HepG2 (cell line): ENCODE results near the gene VTI1B. TPM values are rescaled to one million over a fixed set of nuclear protein-coding genes. Genes with fewer than 3 reads are reported as not detected.

Experiments used
- ATAC-seq: fragments of 200-7000 bp; cut with Tn5 transposase; 3 replicates; pipeline ENCODE4 v1.9.1; 2020; ENCODE audit warnings: mild to moderate bottlenecking, moderate library complexity
- BruUV-seq: library from RNA; stranded (reverse); fragments of 400-500 nt; replicated peaks from 2 replicates; lab custom pipeline; 2021; lab: Mats Ljungman, UMichigan
- CTCF ChIA-PET: fragments of 300-600 bp; formaldehyde crosslinking; extraction: SDS; loops from one replicate; lab custom pipeline; 2021; ENCODE audit warnings: low total read pairs, inconsistent platforms, low intra/inter-chr PET ratio; lab: Yijun Ruan, JAX
- POLR2A ChIA-PET: fragments of 350-600 bp; sonication (Branson Sonifier 250); formaldehyde crosslinking; loops from one replicate; lab custom pipeline; 2020; ENCODE audit warnings: antibody characterized with exemption, inconsistent platforms; lab: Yijun Ruan, JAX
- DNase-seq: peaks from one replicate; pipeline ENCODE4 v3.0.0-alpha.2; 2015; ENCODE audit warnings: low spot score
- FAIRE-seq: peaks from 3 replicates; lab custom pipeline; 2011; peaks lifted over from hg19 to GRCh38; lab: Jason Lieb, UNC
- H2AFZ ChIP-seq: one replicate; pipeline ENCODE4 v1.6.1; 2011; ENCODE audit warnings: low read length, inconsistent platforms
- H3K27ac ChIP-seq: fragments of 300-600 bp; 3 replicates; pipeline ENCODE4 v1.8.0; 2011; ENCODE audit warnings: mixed run types, mild to moderate bottlenecking, mixed read lengths, low read length, inconsistent platforms; ENCODE audit not compliant: insufficient read depth; ENCODE audit errors: extremely low read length
- H3K27me3 ChIP-seq, 2 experiments: fragments of 200-600 bp in 1 of 2; 2 replicates in 1 of 2; 3 replicates in 1 of 2; pipeline versions ENCODE4 v1.6.0 to v1.8.0; 2011; ENCODE audit warnings: low read length in 2 of 2, mild to moderate bottlenecking in 2 of 2, moderate library complexity in 2 of 2, inconsistent platforms in 1 of 2; ENCODE audit not compliant: insufficient read depth in 2 of 2, control insufficient read depth in 1 of 2
- H3K36me3 ChIP-seq, 2 experiments: fragments of 200-600 bp in 1 of 2; replicated peaks in 1 of 2; 2 replicates in 1 of 2; 3 replicates in 1 of 2; pipeline versions ENCODE4 v1.5.1 to v1.8.0; 2011; ENCODE audit warnings: low read length in 2 of 2, inconsistent platforms in 1 of 2; ENCODE audit not compliant: insufficient read depth in 2 of 2, control insufficient read depth in 1 of 2
- H3K4me1 ChIP-seq: 2 replicates; pipeline ENCODE4 v1.5.1; 2012; ENCODE audit warnings: low read length, inconsistent platforms; ENCODE audit not compliant: insufficient read depth
- H3K4me2 ChIP-seq: 2 replicates; pipeline ENCODE4 v1.6.0; 2011; ENCODE audit warnings: low read depth, low read length, inconsistent platforms
- H3K4me3 ChIP-seq, 3 experiments: fragments of 200-600 bp in 1 of 3; sonication (generic), shearing (Covaris generic) in 1 of 3; replicated peaks in 1 of 3; 2 replicates each; pipeline ENCODE4 v1.5.1; 2011 to 2016; ENCODE audit warnings: low read length in 3 of 3, inconsistent platforms in 2 of 3, low read depth in 2 of 3, mild to moderate bottlenecking in 2 of 3, control low read depth in 1 of 3, mixed read lengths in 1 of 3; ENCODE audit not compliant: insufficient read depth in 1 of 3
- H3K79me2 ChIP-seq: one replicate; pipeline ENCODE4 v1.6.1; 2011; ENCODE audit warnings: low read length, inconsistent platforms; ENCODE audit not compliant: insufficient read depth
- H3K9ac ChIP-seq: 2 replicates; pipeline ENCODE4 v1.6.0; 2011; ENCODE audit warnings: mild to moderate bottlenecking, low read depth, low read length, inconsistent platforms; ENCODE audit not compliant: insufficient read depth
- H3K9me3 ChIP-seq: 2 replicates; pipeline ENCODE4 v1.5.1; 2012; ENCODE audit warnings: mild to moderate bottlenecking, low read length
- H4K20me1 ChIP-seq: 2 replicates; pipeline ENCODE4 v1.6.0; 2011; ENCODE audit warnings: inconsistent platforms, mild to moderate bottlenecking, low read length, moderate library complexity; ENCODE audit not compliant: insufficient read depth
- AFF4 ChIP-seq: sonication (generic); formaldehyde crosslinking; IDR thresholded peaks from 2 replicates; pipeline ENCODE4 v1.4.0; 2020; ENCODE audit warnings: missing genetic modification reagents
- AHDC1 ChIP-seq: sonication (generic); formaldehyde crosslinking; IDR thresholded peaks from 2 replicates; pipeline ENCODE4 v1.5.1; 2020; ENCODE audit warnings: mild to moderate bottlenecking, missing genetic modification reagents, borderline replicate concordance
- HOMEZ ChIP-seq: IDR thresholded peaks from 2 replicates; pipeline ENCODE4 v1.6.1; 2016; ENCODE audit warnings: low read depth
- MEF2D ChIP-seq: sonication (generic); formaldehyde crosslinking; IDR thresholded peaks from 2 replicates; pipeline ENCODE4 v1.5.1; 2020; ENCODE audit warnings: mild to moderate bottlenecking, missing genetic modification reagents
- SIN3A ChIP-seq: IDR thresholded peaks from 2 replicates; pipeline ENCODE4 v1.6.1; 2011; ENCODE audit warnings: low read depth, mild to moderate bottlenecking, control low read depth, low read length, borderline replicate concordance
- SMARCC2 ChIP-seq: fragments of 450-650 bp; IDR thresholded peaks from 2 replicates; pipeline ENCODE4 v1.6.1; 2017; ENCODE audit warnings: antibody characterized with exemption, mild to moderate bottlenecking
- YEATS4 ChIP-seq: sonication (generic); formaldehyde crosslinking; IDR thresholded peaks from 2 replicates; pipeline ENCODE4 v1.4.0; 2020; ENCODE audit warnings: missing genetic modification reagents, borderline replicate concordance
- ZHX1 ChIP-seq: sonication (generic); formaldehyde crosslinking; IDR thresholded peaks from 2 replicates; pipeline ENCODE4 v1.8.1; 2022; ENCODE audit warnings: low read depth, mild to moderate bottlenecking, missing genetic modification reagents
- ZNF160 ChIP-seq: sonication (generic); formaldehyde crosslinking; IDR thresholded peaks from 2 replicates; pipeline ENCODE4 v1.8.0; 2022; ENCODE audit warnings: mild to moderate bottlenecking, inconsistent platforms, missing genetic modification reagents
- ZNF317 ChIP-seq: sonication (generic); formaldehyde crosslinking; IDR thresholded peaks from 2 replicates; pipeline ENCODE4 v1.5.0; 2020; ENCODE audit warnings: mild to moderate bottlenecking, missing genetic modification reagents
- ZNF451 ChIP-seq: sonication (generic); formaldehyde crosslinking; IDR thresholded peaks from 2 replicates; pipeline ENCODE4 v1.5.0; 2020; ENCODE audit warnings: mild to moderate bottlenecking, missing genetic modification reagents
- WGBS: methylation state at CpG from one replicate; pipeline ENCODE4 v1.1.6; 2017; ENCODE audit warnings: low lambda C conversion rate; 5-methylcytosine and 5-hydroxymethylcytosine counted together
- in situ Hi-C: cut with HindIII; loops from 2 replicates; pipeline ENCODE4 v1.10.0; 2017; ENCODE audit warnings: low pct_unique_long_range_greater_than_20kb; ENCODE audit not compliant: extremely low pct_ligation_motif_present
- intact Hi-C: fragments of 100-400 bp; cut with micrococcal nuclease; formaldehyde crosslinking; loops from one replicate; pipeline ENCODE4 v1.10.0; 2022; ENCODE audit not compliant: unreplicated experiment
- polyA plus RNA-seq, 8 experiments: library from polyadenylated mRNA; depleted of rRNA in 3 of 8; stranded (reverse) in 7 of 8; unstranded in 1 of 8; fragments of >200 nt; fragmentation: Illumina TruSeq in 4 of 8; extraction: Trizol in 4 of 8; gene quantifications; 2 replicates each; pipeline versions ENCODE4 v1.2.1 to v1.2.3, GENCODE V29; 2011 to 2016; ENCODE audit warnings: low read depth in 4 of 8, missing spikeins in 1 of 8, mixed read lengths in 1 of 8; ENCODE audit not compliant: insufficient read depth in 1 of 8
- total RNA-seq, 5 experiments: library from RNA; depleted of rRNA; stranded (reverse); fragments of >200 nt; fragmentation: Illumina TruSeq; extraction: Trizol; gene quantifications; 2 replicates each; pipeline ENCODE4 v1.2.3, GENCODE V29; 2016; ENCODE audit warnings: low read depth in 1 of 5

VTI1B gene
- total and polyA plus RNA-seq, 2 of the 13 experiments (the other 11 are each of a cell fraction or from before 2014, with no cell fraction given): 39.0 to 103 TPM

DNA sequence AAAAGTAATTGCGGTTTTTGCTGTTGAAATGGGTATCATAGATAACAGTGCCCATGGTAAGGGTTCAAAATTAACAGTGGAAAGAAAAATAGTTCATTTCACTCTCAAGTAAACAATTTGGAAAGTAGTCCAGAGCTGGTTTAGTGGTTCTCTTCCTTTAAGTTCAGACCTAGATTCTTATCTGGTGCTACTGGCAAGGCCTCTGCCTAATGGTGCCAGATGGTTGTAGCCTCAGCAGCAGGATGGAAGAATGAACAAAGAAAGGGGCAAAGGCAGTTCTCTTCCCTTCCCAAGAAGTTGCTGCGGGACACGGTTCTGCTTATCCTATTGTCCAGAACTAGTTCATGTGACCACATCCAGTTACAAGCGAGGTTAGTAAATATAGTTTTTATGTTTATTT is 44.2 kb downstream of the VTI1B start:
- WGBS: 91% methylated on average over 4 of the region's 4 CpGs
- BruUV-seq: no TSS peak
- ATAC-seq (no peak), DNase-seq (no peak), FAIRE-seq (no peak)
- H3K27ac ChIP-seq: no peak overlapping the region
- H3K4me1 ChIP-seq: peaks cover 15% of the 10 kb centered on the region
- H3K4me2 ChIP-seq: no peak overlapping the region
- ChIA-PET POLR2A (no interaction called here), CTCF (no interaction called here)
- intact Hi-C loops (no loop called here), in situ Hi-C loops (no loop called here)
- peaks cover 1 to 8% of the 10 kb centered on the region in 2 experiments; a peak in 1 of 5 replicates for H3K36me3 ChIP-seq
- H4K20me1 ChIP-seq: no peaks in the 10 kb centered on the region
- no peaks in the 10 kb centered on the region for H3K79me2 ChIP-seq
- H2AFZ ChIP-seq: no peak overlapping the region
- H3K27me3 ChIP-seq: no peaks in the 10 kb centered on the region
- H3K4me3 ChIP-seq: no peak overlapping the region
- no peak overlapping the region for H3K9ac ChIP-seq
- H3K9me3 ChIP-seq: no peaks in the 10 kb centered on the region
- TF ChIP-seq SMARCC2 (no peak), ZNF317 (CRISPR knock-in tag) (no peak), HOMEZ (CRISPR knock-in tag) (no peak), AHDC1 (CRISPR knock-in tag) (no peak), ZNF451 (CRISPR knock-in tag) (no peak), ZNF160 (CRISPR knock-in tag) (no peak), AFF4 (no peak), ZHX1 (CRISPR knock-in tag) (no peak), SIN3A (no peak), YEATS4 (CRISPR knock-in tag) (no peak), MEF2D (CRISPR knock-in tag) (no peak)
